Stimulated activated CD4-positive, alpha-beta T cell treated with anti-CD3 and anti-CD28 coated beads, Interleukin-12 subunit alpha, Interleukin-12 subunit beta, amount 100 ng/mL, for 24 hours (primary cell): ENCODE data around the gene P2RX1.
"Not testable (repeated sequence)": the region's sequence is repeated elsewhere in the genome, so short reads cannot be mapped to it uniquely, and the experiment has no call there.

ENCODE experiments used
- DNase-seq, 2 experiments: peaks; one replicate each; pipeline ENCODE4 v3.0.0-alpha.2; 2020; ENCODE audit warnings: low read depth in 2 of 2

The P2RX1 gene

DNA sequence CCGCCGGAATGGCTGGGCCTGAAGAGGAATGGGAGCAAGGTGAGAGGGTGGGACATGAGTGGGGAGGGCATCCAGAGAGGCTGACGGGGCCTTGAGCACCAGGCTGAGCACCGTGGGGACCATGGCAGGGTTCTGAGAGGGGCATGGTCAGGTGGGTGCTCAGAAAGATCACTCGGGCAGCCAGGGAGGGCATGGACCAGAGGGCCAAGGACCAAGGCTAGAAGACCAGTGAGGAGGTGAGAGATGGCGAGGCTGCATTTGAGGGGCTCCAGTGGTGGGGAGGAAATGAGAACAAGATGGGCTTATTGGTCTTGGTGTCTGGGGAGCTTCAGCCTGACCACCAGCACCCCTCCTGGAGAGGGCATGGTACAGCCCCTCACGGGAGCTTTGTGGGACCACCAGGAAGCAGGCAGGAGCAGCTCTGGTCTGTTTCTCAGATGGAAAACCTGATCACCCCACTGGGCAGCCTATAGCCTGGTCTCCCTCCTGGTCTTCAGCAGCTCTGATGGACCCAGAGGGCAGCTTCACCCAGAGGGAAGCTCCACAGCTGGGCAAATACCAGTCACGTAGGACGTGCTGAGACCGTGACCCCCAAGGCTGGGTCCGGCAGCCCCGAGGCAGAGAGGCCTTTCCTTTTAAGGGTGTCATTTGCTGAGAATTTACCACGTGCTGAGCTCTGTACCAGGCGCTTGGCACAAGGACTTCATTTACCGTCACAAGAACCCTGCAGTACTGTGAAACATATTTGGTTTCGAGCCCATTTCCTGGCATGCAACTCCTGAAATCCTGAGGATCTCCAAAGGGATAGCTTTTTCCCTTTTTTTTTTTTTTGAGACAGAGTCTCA lies 58.8 kb downstream of the P2RX1 start:
- no peak for DNase-seq

DNA sequence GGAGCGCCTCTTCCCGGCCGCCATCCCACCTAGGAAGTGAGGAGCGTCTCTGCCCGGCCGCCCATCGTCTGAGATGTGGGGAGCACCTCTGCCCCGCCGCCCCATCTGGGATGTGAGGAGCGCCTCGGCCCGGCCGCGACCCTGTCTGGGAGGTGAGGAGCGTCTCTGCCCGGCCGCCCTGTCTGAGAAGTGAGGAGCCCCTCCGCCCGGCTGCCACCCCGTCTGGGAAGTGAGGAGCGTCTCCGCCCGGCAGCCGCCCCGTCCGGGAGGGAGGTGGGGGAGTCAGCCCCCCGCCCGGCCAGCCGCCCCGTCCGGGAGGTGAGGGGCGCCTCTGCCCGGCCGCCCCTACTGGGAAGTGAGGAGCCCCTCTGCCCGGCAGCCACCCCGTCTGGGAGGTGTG lies 62.1 kb downstream of the P2RX1 start:
- not testable (repeated sequence) for DNase-seq

DNA sequence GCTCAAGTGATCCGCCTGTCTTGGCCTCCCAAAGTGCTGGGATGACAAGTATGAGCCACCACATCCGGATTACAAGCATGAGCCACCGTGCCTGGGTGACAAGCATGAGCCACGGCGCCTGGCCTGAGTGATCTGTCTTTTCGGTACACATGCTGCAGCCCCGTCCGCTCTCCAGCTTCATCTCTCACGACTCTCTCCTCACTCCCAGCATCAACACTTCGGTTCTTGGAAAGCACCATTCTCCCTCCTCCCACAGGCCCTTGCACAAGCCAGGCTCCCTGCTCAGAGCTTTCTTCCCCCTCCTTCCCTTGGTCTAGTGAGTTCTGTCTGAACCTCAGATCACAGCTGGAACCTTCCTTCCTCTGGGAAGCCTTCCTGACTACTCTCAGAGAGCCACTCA lies 63.7 kb downstream of the P2RX1 start:
- DNase-seq: no peak

DNA sequence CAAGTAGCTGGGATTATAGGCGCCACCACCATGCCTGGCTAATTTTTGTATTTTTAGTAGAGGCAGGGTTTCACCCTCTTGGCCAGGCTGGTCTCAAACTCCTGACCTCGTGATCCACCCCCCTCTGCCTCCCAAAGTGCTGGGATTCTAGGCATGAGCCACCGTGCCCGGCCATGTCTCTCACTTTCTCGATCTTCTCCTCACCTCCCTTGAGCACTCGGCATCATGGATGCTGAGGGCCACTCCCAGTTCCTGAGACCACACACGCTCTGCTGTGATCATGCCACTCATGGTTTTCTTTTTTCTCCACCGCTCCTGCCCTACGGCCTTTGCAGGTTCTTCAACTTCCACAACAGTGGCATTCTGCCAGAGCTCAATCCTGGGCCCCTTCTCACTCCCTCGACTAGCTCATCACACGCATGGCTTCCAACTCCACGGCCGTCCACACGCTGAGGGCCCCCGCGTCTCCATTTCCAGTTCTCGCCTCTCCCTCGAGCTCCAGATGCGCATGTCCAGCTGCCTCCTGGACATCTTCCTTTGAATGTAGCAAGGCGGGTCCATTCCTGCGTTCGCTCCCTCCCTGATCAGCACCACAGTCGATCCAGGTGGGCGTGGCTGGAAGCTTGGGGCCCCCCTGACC lies 64.7 kb downstream of the P2RX1 start:
- DNase-seq: no peak

DNA sequence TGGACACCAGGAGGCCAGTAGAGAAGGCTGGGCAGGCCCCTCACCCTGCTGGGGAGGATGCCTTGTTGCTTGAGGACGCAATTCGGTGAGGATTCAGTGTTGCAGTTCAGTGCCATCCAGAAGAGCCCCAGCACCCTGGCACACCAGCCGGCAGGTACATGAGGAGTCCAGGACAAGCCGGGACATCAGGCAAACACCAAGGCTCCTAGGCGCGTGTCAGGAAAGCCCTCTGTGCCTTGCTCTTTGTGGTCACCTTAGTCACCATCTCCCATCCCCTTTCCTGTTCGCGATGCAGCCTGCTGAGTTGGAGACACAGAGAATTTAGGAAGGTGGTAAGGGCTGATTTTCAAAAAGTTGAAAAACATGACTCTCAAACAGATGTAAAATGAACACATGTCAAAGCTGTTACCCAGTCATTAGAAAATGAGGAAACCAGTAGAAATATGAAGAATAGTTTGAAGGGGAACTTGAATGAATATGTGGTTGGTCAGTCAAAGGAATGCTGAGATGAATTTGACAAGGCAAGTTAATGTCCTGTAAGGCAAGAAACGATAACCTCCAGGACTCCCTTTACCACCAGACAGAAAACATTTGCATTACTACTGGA lies 67.9 kb downstream of the P2RX1 start:
- DNase-seq: no peak

DNA sequence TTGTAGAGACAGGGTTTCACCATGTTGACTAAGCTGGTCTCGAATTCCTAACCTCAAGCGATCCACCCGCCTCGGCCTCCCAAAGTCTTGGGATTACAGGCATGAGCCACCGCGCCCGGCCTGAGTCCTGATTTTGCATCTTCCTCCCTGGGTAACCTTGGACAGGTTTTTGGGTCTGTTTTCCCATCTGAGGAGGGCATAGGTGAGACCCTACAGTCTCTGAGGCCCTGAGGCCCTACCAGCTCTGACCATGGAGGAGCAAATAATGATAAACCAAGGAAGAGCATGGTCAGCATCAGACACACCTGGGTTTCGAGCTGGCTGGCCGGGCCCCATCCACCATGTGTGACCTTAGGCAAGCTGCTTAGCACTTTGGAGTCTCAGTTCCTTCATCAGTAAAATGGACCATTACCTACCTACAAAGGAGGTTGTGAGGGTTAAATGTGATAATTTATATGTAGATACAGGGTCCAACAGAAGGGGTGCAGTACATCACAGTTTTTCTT lies 69.0 kb downstream of the P2RX1 start:
- DNase-seq: no peak
